Activated naive CD4-positive, alpha-beta T cell treated with anti-CD3 and anti-CD28 coated beads for 36 hours (primary cell): ENCODE data around the gene ADA. TPM values are rescaled to one million over a fixed set of nuclear protein-coding genes. Genes with fewer than 3 reads are reported as not detected.
A peak's percentile ranks its signal among the peaks of the same experiment; 100 is the strongest.
"Not testable (repeated sequence)": the region's sequence is repeated elsewhere in the genome, so short reads cannot be mapped to it uniquely, and the experiment has no call there.

Source experiments
- CTCF ChIA-PET: fragments of 350-600 bp; sonication (Branson Sonifier 250); formaldehyde crosslinking; loops from one replicate; lab custom pipeline; 2021; ENCODE audit warnings: antibody characterized with exemption; lab: Charles Lee
- DNase-seq: peaks from one replicate; pipeline ENCODE4 v3.0.0-alpha.2; 2020
- H3K27ac Mint-ChIP-seq: one replicate; pipeline ENCODE4 v1.8.0; 2021; ENCODE audit warnings: mild to moderate bottlenecking, mixed read lengths
- H3K27me3 Mint-ChIP-seq: one replicate; pipeline ENCODE4 v1.8.0; 2021; ENCODE audit warnings: low read depth, mixed read lengths
- H3K36me3 Mint-ChIP-seq: one replicate; pipeline ENCODE4 v1.8.0; 2021; ENCODE audit warnings: low read depth, mixed read lengths
- H3K4me1 Mint-ChIP-seq: one replicate; pipeline ENCODE4 v1.8.0; 2021; ENCODE audit warnings: low read depth, mixed read lengths
- H3K4me3 Mint-ChIP-seq: one replicate; pipeline ENCODE4 v1.8.0; 2021; ENCODE audit warnings: mild to moderate bottlenecking, moderate library complexity, mixed read lengths
- H3K9me3 Mint-ChIP-seq: one replicate; pipeline ENCODE4 v1.8.0; 2021; ENCODE audit warnings: mixed read lengths
- intact Hi-C: fragments of 100-400 bp; cut with micrococcal nuclease; formaldehyde crosslinking; loops from one replicate; pipeline ENCODE4 v1.15.1; 2023
- total RNA-seq, 2 experiments: library from RNA; stranded (reverse); gene quantifications; one replicate each; pipeline ENCODE4 v1.2.3, GENCODE V29; 2021

ADA gene
- total RNA-seq = 10 to 100 TPM; 54.6 to 54.9 TPM

GRCh38 chr20:44651684-44652423 is at the start of gene ADA:
Gene ADA, minus strand, starts transcription at chr20:44651699. Its CDS starts 92 bp downstream, at chr20:44651607.
- H3K9me3 Mint-ChIP-seq = peaks cover 9% of the 10 kb centered on the region
- no peaks in the 10 kb centered on the region for H3K27me3 Mint-ChIP-seq
- H3K4me3 Mint-ChIP-seq = peak within 1 kb of the TSS; percentile 87
- peaks cover 46% of the 10 kb centered on the region for H3K4me1 Mint-ChIP-seq
- CTCF ChIA-PET = interaction anchor here (2.4 kb wide), 1 partner anchor 32 kb away, joined by 9 read pairs; no protein-coding TSS in a partner anchor
- H3K36me3 Mint-ChIP-seq = no peaks in the 10 kb centered on the region
- DNase-seq = peak; percentile 46
- intact Hi-C loops = loop anchor here (1.0 to 2.0 kb wide), 4 partner anchors 8 to 441 kb away; partner anchors contain the start of genes OSER1 and STK4
- H3K27ac Mint-ChIP-seq = peak within 1 kb of the TSS; percentile 76

- CTCF ChIA-PET = no interaction called here
- Mint-ChIP-seq H3K9me3 (no peaks in the 10 kb centered on the region), H3K4me3 (no peak overlapping the region), H3K36me3 (no peaks in the 10 kb centered on the region), H3K27ac (no peak overlapping the region), H3K27me3 (no peaks in the 10 kb centered on the region), H3K4me1 (peaks cover 8% of the 10 kb centered on the region)
- DNase-seq = no peak
- intact Hi-C loops = no loop called here
Observed at GRCh38 chr20:44700306-44700705, 48.8 kb upstream of the ADA start.

- H3K36me3 Mint-ChIP-seq = no peaks in the 10 kb centered on the region
- H3K27ac Mint-ChIP-seq = no peak overlapping the region
- H3K4me3 Mint-ChIP-seq = no peak overlapping the region
- no peaks in the 10 kb centered on the region for H3K9me3 Mint-ChIP-seq
- H3K4me1 Mint-ChIP-seq = peaks cover 10% of the 10 kb centered on the region
- no peaks in the 10 kb centered on the region for H3K27me3 Mint-ChIP-seq
- CTCF ChIA-PET = no interaction called here
- intact Hi-C loops = no loop called here
- DNase-seq = no peak
Observed at GRCh38 chr20:44698351-44698750, 46.9 kb upstream of the ADA start.

- H3K9me3 Mint-ChIP-seq, H3K36me3 Mint-ChIP-seq, H3K27me3 Mint-ChIP-seq, intact Hi-C loops, H3K4me3 Mint-ChIP-seq, H3K27ac Mint-ChIP-seq, DNase-seq: not testable (repeated sequence)
- peaks cover 10% of the 10 kb centered on the region for H3K4me1 Mint-ChIP-seq
- CTCF ChIA-PET = interaction anchor here (0.9 to 1.3 kb wide), 2 partner anchors 13 to 87 kb away, joined by 3 read pairs; no protein-coding TSS in a partner anchor
Observed at GRCh38 chr20:44697041-44697440, 45.5 kb upstream of the ADA start.

GRCh38 chr20:44696315-44696714 is 44.8 kb upstream of the ADA start:
- CTCF ChIA-PET = interaction anchor here (0.9 to 1.3 kb wide), 2 partner anchors 12 to 86 kb away, joined by 3 read pairs; no protein-coding TSS in a partner anchor
- no peaks in the 10 kb centered on the region for H3K27me3 Mint-ChIP-seq
- no peaks in the 10 kb centered on the region for H3K36me3 Mint-ChIP-seq
- intact Hi-C loops = no loop called here
- no peaks in the 10 kb centered on the region for H3K9me3 Mint-ChIP-seq
- DNase-seq = no peak
- H3K4me1 Mint-ChIP-seq = peaks cover 10% of the 10 kb centered on the region
- H3K27ac Mint-ChIP-seq = no peak overlapping the region
- H3K4me3 Mint-ChIP-seq = no peak overlapping the region

- no peak overlapping the region for H3K4me3 Mint-ChIP-seq
- no peaks in the 10 kb centered on the region for H3K9me3 Mint-ChIP-seq
- H3K27me3 Mint-ChIP-seq = no peaks in the 10 kb centered on the region
- CTCF ChIA-PET = interaction anchor here (0.9 kb wide), 1 partner anchor 86 kb away, joined by 3 read pairs; no protein-coding TSS in a partner anchor
- no peaks in the 10 kb centered on the region for H3K36me3 Mint-ChIP-seq
- peaks cover 10% of the 10 kb centered on the region for H3K4me1 Mint-ChIP-seq
- no peak overlapping the region for H3K27ac Mint-ChIP-seq
- intact Hi-C loops = no loop called here
- no peak for DNase-seq
Observed at GRCh38 chr20:44695674-44696300, 44.3 kb upstream of the ADA start.

GRCh38 chr20:44695295-44695673 is 43.8 kb upstream of the ADA start:
- intact Hi-C loops = no loop called here
- CTCF ChIA-PET = no interaction called here
- no peak for DNase-seq
- Mint-ChIP-seq H3K4me1 (peaks cover 10% of the 10 kb centered on the region), H3K36me3 (no peaks in the 10 kb centered on the region), H3K4me3 (no peak overlapping the region), H3K27me3 (no peaks in the 10 kb centered on the region), H3K27ac (no peak overlapping the region), H3K9me3 (no peaks in the 10 kb centered on the region)

GRCh38 chr20:44694159-44694558 is 42.7 kb upstream of the ADA start:
- CTCF ChIA-PET = interaction anchor here (1.7 kb wide), 1 partner anchor 173 kb away, joined by 7 read pairs; no protein-coding TSS in a partner anchor
- peaks cover 10% of the 10 kb centered on the region for H3K4me1 Mint-ChIP-seq
- H3K9me3 Mint-ChIP-seq = no peaks in the 10 kb centered on the region
- no peaks in the 10 kb centered on the region for H3K27me3 Mint-ChIP-seq
- intact Hi-C loops = no loop called here
- H3K27ac Mint-ChIP-seq = no peak overlapping the region
- DNase-seq = no peak
- no peak overlapping the region for H3K4me3 Mint-ChIP-seq
- no peaks in the 10 kb centered on the region for H3K36me3 Mint-ChIP-seq

GRCh38 chr20:44693627-44694026 is 42.1 kb upstream of the ADA start:
- no peaks in the 10 kb centered on the region for H3K9me3 Mint-ChIP-seq
- peaks cover 10% of the 10 kb centered on the region for H3K4me1 Mint-ChIP-seq
- no peaks in the 10 kb centered on the region for H3K36me3 Mint-ChIP-seq
- no peaks in the 10 kb centered on the region for H3K27me3 Mint-ChIP-seq
- H3K27ac Mint-ChIP-seq = no peak overlapping the region
- CTCF ChIA-PET = interaction anchor here (1.7 kb wide), 1 partner anchor 173 kb away, joined by 7 read pairs; no protein-coding TSS in a partner anchor
- no peak overlapping the region for H3K4me3 Mint-ChIP-seq
- intact Hi-C loops = no loop called here
- no peak for DNase-seq

- intact Hi-C loops = no loop called here
- DNase-seq = no peak
- H3K9me3 Mint-ChIP-seq = no peaks in the 10 kb centered on the region
- H3K36me3 Mint-ChIP-seq = no peaks in the 10 kb centered on the region
- H3K27ac Mint-ChIP-seq = no peak overlapping the region
- CTCF ChIA-PET = interaction anchor here (1.7 kb wide), 1 partner anchor 174 kb away, joined by 7 read pairs; no protein-coding TSS in a partner anchor
- H3K4me3 Mint-ChIP-seq = no peak overlapping the region
- peaks cover 10% of the 10 kb centered on the region for H3K4me1 Mint-ChIP-seq
- no peaks in the 10 kb centered on the region for H3K27me3 Mint-ChIP-seq
Observed at GRCh38 chr20:44692932-44693480, 41.5 kb upstream of the ADA start.

- H3K4me1 Mint-ChIP-seq = peaks cover 10% of the 10 kb centered on the region
- no peaks in the 10 kb centered on the region for H3K9me3 Mint-ChIP-seq
- no peaks in the 10 kb centered on the region for H3K27me3 Mint-ChIP-seq
- intact Hi-C loops = no loop called here
- CTCF ChIA-PET = no interaction called here
- no peak overlapping the region for H3K4me3 Mint-ChIP-seq
- no peaks in the 10 kb centered on the region for H3K36me3 Mint-ChIP-seq
- no peak overlapping the region for H3K27ac Mint-ChIP-seq
- DNase-seq = no peak
Observed at GRCh38 chr20:44691424-44692423, 40.2 kb upstream of the ADA start.
